ENCODE results near the gene CHRM2.

DNA sequence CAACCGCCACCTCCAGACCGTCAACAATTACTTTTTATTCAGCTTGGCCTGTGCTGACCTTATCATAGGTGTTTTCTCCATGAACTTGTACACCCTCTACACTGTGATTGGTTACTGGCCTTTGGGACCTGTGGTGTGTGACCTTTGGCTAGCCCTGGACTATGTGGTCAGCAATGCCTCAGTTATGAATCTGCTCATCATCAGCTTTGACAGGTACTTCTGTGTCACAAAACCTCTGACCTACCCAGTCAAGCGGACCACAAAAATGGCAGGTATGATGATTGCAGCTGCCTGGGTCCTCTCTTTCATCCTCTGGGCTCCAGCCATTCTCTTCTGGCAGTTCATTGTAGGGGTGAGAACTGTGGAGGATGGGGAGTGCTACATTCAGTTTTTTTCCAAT, 146.6 kb downstream of the CHRM2 start:
- TF ChIP-seq, protein P1, sequence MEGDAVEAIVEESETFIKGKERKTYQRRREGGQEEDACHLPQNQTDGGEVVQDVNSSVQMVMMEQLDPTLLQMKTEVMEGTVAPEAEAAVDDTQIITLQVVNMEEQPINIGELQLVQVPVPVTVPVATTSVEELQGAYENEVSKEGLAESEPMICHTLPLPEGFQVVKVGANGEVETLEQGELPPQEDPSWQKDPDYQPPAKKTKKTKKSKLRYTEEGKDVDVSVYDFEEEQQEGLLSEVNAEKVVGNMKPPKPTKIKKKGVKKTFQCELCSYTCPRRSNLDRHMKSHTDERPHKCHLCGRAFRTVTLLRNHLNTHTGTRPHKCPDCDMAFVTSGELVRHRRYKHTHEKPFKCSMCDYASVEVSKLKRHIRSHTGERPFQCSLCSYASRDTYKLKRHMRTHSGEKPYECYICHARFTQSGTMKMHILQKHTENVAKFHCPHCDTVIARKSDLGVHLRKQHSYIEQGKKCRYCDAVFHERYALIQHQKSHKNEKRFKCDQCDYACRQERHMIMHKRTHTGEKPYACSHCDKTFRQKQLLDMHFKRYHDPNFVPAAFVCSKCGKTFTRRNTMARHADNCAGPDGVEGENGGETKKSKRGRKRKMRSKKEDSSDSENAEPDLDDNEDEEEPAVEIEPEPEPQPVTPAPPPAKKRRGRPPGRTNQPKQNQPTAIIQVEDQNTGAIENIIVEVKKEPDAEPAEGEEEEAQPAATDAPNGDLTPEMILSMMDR (IDR thresholded peaks at IDR 0.05; ENCODE audit: poor library complexity, severe bottlenecking) = no peak
- TF ChIP-seq RAD21 (conservative IDR thresholded peaks at IDR 0.05) (no peak), POLR2AphosphoS5 (IDR thresholded peaks at IDR 0.05) (no peak)

Data from neural cell (in vitro differentiated cells).